22Rv1 (cell line): ENCODE data around the gene TMEM131.

ENCODE experiments used
- CTCF ChIP-seq: fragments of 450-650 bp; IDR thresholded peaks from 2 replicates; pipeline ENCODE4 v1.5.1; 2017; ENCODE audit warnings: mild to moderate bottlenecking
- ZFX ChIP-seq: fragments of 450-650 bp; IDR thresholded peaks from 2 replicates; pipeline ENCODE4 v1.6.1; 2017; ENCODE audit warnings: antibody characterized with exemption, borderline replicate concordance

- no peak for TF ChIP-seq ZFX
- TF ChIP-seq CTCF, result no peak
Measured at GRCh38 chr2:97951155-97951680, 44.5 kb downstream of the TMEM131 start.
